HepG2 (cell line): ENCODE results near the gene CSNK2A1. TPM values are rescaled to one million over a fixed set of nuclear protein-coding genes. Genes with fewer than 3 reads are reported as not detected.
A peak's percentile ranks its signal among the peaks of the same experiment; 100 is the strongest.

Experiments used
- ESRRA ChIP-seq: sonication (generic); formaldehyde crosslinking; IDR thresholded peaks from 2 replicates; pipeline ENCODE4 v1.5.1; 2020; ENCODE audit warnings: mild to moderate bottlenecking, low read depth, missing genetic modification reagents
- ETV6 ChIP-seq: sonication (generic); formaldehyde crosslinking; conservative IDR thresholded peaks from 2 replicates; pipeline ENCODE4 v1.4.0; 2020; ENCODE audit warnings: missing genetic modification reagents
- FOXC1 ChIP-seq: sonication (generic); formaldehyde crosslinking; IDR thresholded peaks from 2 replicates; pipeline ENCODE4 v1.8.0; 2022; ENCODE audit warnings: mild to moderate bottlenecking, missing genetic modification reagents, borderline replicate concordance
- GATA4 ChIP-seq: sonication (generic); IDR thresholded peaks from 2 replicates; pipeline ENCODE4 v1.6.1; 2016; ENCODE audit warnings: antibody characterized with exemption, low read depth, borderline replicate concordance
- GTF2F1 ChIP-seq: fragments of 150-350 bp; IDR thresholded peaks from 2 replicates; pipeline ENCODE4 v1.6.1; 2014; ENCODE audit warnings: low read length
- HNRNPH1 ChIP-seq: fragments of 200-400 bp; formaldehyde crosslinking; optimal IDR thresholded peaks from 2 replicates; pipeline ENCODE3; 2017; ENCODE audit warnings: mild to moderate bottlenecking, low read depth, low read length
- ISL2 ChIP-seq: sonication (generic); formaldehyde crosslinking; IDR thresholded peaks from 2 replicates; pipeline ENCODE4 v1.5.0; 2020; ENCODE audit warnings: missing genetic modification reagents
- KAT2B ChIP-seq: fragments of 150-350 bp; IDR thresholded peaks from 2 replicates; pipeline ENCODE4 v1.6.1; 2014; ENCODE audit warnings: low read depth, low read length, borderline replicate concordance
- MNT ChIP-seq: fragments of 450-650 bp; IDR thresholded peaks from 2 replicates; pipeline ENCODE4 v1.6.1; 2016
- NFYC ChIP-seq: IDR thresholded peaks from 2 replicates; pipeline ENCODE4 v1.6.1; 2016; ENCODE audit warnings: missing genetic modification reagents, missing compliant biosample characterization
- NR2C2 ChIP-seq: sonication (generic); formaldehyde crosslinking; IDR thresholded peaks from 2 replicates; pipeline ENCODE4 v1.4.0; 2020; ENCODE audit warnings: missing genetic modification reagents, mild to moderate bottlenecking, moderate library complexity, borderline replicate concordance
- RBAK ChIP-seq: sonication (generic); formaldehyde crosslinking; IDR thresholded peaks from 2 replicates; pipeline ENCODE4 v1.5.1; 2020; ENCODE audit warnings: mild to moderate bottlenecking, missing genetic modification reagents
- RBFOX2 ChIP-seq: fragments of 200-400 bp; formaldehyde crosslinking; IDR thresholded peaks from 2 replicates; pipeline ENCODE4 v1.6.1; 2017; ENCODE audit warnings: low read depth, mild to moderate bottlenecking, low read length
- REXO4 ChIP-seq: sonication (generic); formaldehyde crosslinking; IDR thresholded peaks from 2 replicates; pipeline ENCODE4 v1.8.0; 2022; ENCODE audit warnings: missing genetic modification reagents, mild to moderate bottlenecking, borderline replicate concordance
- TCF7 ChIP-seq: sonication (generic); IDR thresholded peaks from 2 replicates; pipeline ENCODE4 v1.6.1; 2016; ENCODE audit warnings: antibody characterized with exemption, low read depth
- TERF1 ChIP-seq: sonication (generic); formaldehyde crosslinking; IDR thresholded peaks from 2 replicates; pipeline ENCODE4 v1.8.0; 2022; ENCODE audit warnings: mild to moderate bottlenecking, missing genetic modification reagents, moderate library complexity
- TOPORS ChIP-seq: sonication (generic); formaldehyde crosslinking; IDR thresholded peaks from 2 replicates; pipeline ENCODE4 v1.8.0; 2023; ENCODE audit warnings: mild to moderate bottlenecking, missing genetic modification reagents
- XRCC5 ChIP-seq: fragments of 200-400 bp; formaldehyde crosslinking; optimal IDR thresholded peaks from 2 replicates; pipeline ENCODE3; 2017; ENCODE audit warnings: mild to moderate bottlenecking, low read length
- ZBTB2 ChIP-seq: sonication (generic); formaldehyde crosslinking; IDR thresholded peaks from 2 replicates; pipeline ENCODE4 v1.8.0; 2022; ENCODE audit warnings: low read depth, missing genetic modification reagents
- ZMYM2 ChIP-seq: sonication (generic); formaldehyde crosslinking; IDR thresholded peaks from 2 replicates; pipeline ENCODE4 v1.8.0; 2022; ENCODE audit warnings: mild to moderate bottlenecking, missing genetic modification reagents
- ZNF17 ChIP-seq: sonication (generic); formaldehyde crosslinking; IDR thresholded peaks from 2 replicates; pipeline ENCODE4 v1.5.0; 2020; ENCODE audit warnings: mild to moderate bottlenecking, missing genetic modification reagents
- ZNF33B ChIP-seq: sonication (generic); formaldehyde crosslinking; IDR thresholded peaks from 2 replicates; pipeline ENCODE4 v1.5.1; 2020; ENCODE audit warnings: mild to moderate bottlenecking, missing genetic modification reagents
- ZNF34 ChIP-seq: sonication (generic); formaldehyde crosslinking; IDR thresholded peaks from 2 replicates; pipeline ENCODE4 v1.4.0; 2020; ENCODE audit warnings: mild to moderate bottlenecking, missing genetic modification reagents, borderline replicate concordance
- ZNF790 ChIP-seq: sonication (generic); formaldehyde crosslinking; IDR thresholded peaks from 2 replicates; pipeline ENCODE4 v1.8.0; 2022; ENCODE audit warnings: missing genetic modification reagents, mild to moderate bottlenecking, borderline replicate concordance
- ZNF83 ChIP-seq: sonication (generic); formaldehyde crosslinking; IDR thresholded peaks from 2 replicates; pipeline ENCODE4 v1.4.0; 2020; ENCODE audit warnings: missing genetic modification reagents, mild to moderate bottlenecking, borderline replicate concordance
- ZSCAN12 ChIP-seq: sonication (generic); formaldehyde crosslinking; IDR thresholded peaks from 2 replicates; pipeline ENCODE4 v1.9.0; 2021; ENCODE audit warnings: mild to moderate bottlenecking, missing genetic modification reagents
- ZSCAN29 ChIP-seq: sonication (generic); formaldehyde crosslinking; conservative IDR thresholded peaks from 2 replicates; pipeline ENCODE4 v1.4.0; 2020; ENCODE audit warnings: mild to moderate bottlenecking, missing genetic modification reagents
- polyA plus RNA-seq, 8 experiments: library from polyadenylated mRNA; depleted of rRNA in 3 of 8; stranded (reverse) in 7 of 8; unstranded in 1 of 8; fragments of >200 nt; fragmentation: Illumina TruSeq in 4 of 8; extraction: Trizol in 4 of 8; gene quantifications; 2 replicates each; pipeline versions ENCODE4 v1.2.1 to v1.2.3, GENCODE V29; 2011 to 2016; ENCODE audit warnings: low read depth in 4 of 8, missing spikeins in 1 of 8, mixed read lengths in 1 of 8; ENCODE audit not compliant: insufficient read depth in 1 of 8
- total RNA-seq, 5 experiments: library from RNA; depleted of rRNA; stranded (reverse); fragments of >200 nt; fragmentation: Illumina TruSeq; extraction: Trizol; gene quantifications; 2 replicates each; pipeline ENCODE4 v1.2.3, GENCODE V29; 2016; ENCODE audit warnings: low read depth in 1 of 5

CSNK2A1 gene
- total and polyA plus RNA-seq, 2 of the 13 experiments (the other 11 are each of a cell fraction or from before 2014, with no cell fraction given), result 153 to 231 TPM

- TF ChIP-seq TERF1 (CRISPR knock-in tag), result no peak
- TF ChIP-seq ETV6, result no peak
- no peak for TF ChIP-seq NFYC (CRISPR knock-in tag)
- TF ChIP-seq FOXC1 (CRISPR knock-in tag), result no peak
- no peak for TF ChIP-seq ZNF17 (CRISPR knock-in tag)
- TF ChIP-seq ZNF34 (CRISPR knock-in tag), result no peak
- TF ChIP-seq ISL2 (CRISPR knock-in tag), result peak; percentile 80
- peak; percentile 75 for TF ChIP-seq GATA4
- TF ChIP-seq ZNF33B, result 0 out of 2 replicates have a peak, but pooled peaks have one; percentile 28
- TF ChIP-seq MNT, result no peak
- no peak for TF ChIP-seq TCF7
- no peak for TF ChIP-seq ZSCAN29 (CRISPR knock-in tag)
- TF ChIP-seq GTF2F1, result no peak
- TF ChIP-seq ESRRA (CRISPR knock-in tag), result no peak
- no peak for TF ChIP-seq ZNF83
- TF ChIP-seq RBAK (CRISPR knock-in tag), result 0 out of 2 replicates have a peak, but pooled peaks have one; percentile 40
- no peak for TF ChIP-seq KAT2B
- TF ChIP-seq NR2C2 (CRISPR knock-in tag), result no peak
- TF ChIP-seq HNRNPH1, result no peak
- peak; percentile 86; the same call in 1 of the 2 replicates for TF ChIP-seq ZMYM2
- peak; percentile 67; the same call in 1 of the 2 replicates for TF ChIP-seq ZNF790 (CRISPR knock-in tag)
- no peak for TF ChIP-seq ZSCAN12
- no peak for TF ChIP-seq RBFOX2
- TF ChIP-seq TOPORS (CRISPR knock-in tag), result peak; percentile 98
- peak; percentile 31 for TF ChIP-seq XRCC5
- TF ChIP-seq REXO4 (CRISPR knock-in tag), result no peak
- no peak for TF ChIP-seq ZBTB2
Observed at GRCh38 chr20:472137-472846, 71.3 kb downstream of the CSNK2A1 start (continued).
